HK-2 (cell line): ENCODE results near the gene TNFRSF4.

Source experiments
- DNase-seq: peaks from one replicate; pipeline ENCODE4 v3.0.0-alpha.2; 2018; ENCODE audit not compliant: unreplicated experiment

Gene TNFRSF4

GRCh38 chr1:1232796-1233566 lies 19.0 kb upstream of the TNFRSF4 start:
- DNase-seq, result no peak

DNA sequence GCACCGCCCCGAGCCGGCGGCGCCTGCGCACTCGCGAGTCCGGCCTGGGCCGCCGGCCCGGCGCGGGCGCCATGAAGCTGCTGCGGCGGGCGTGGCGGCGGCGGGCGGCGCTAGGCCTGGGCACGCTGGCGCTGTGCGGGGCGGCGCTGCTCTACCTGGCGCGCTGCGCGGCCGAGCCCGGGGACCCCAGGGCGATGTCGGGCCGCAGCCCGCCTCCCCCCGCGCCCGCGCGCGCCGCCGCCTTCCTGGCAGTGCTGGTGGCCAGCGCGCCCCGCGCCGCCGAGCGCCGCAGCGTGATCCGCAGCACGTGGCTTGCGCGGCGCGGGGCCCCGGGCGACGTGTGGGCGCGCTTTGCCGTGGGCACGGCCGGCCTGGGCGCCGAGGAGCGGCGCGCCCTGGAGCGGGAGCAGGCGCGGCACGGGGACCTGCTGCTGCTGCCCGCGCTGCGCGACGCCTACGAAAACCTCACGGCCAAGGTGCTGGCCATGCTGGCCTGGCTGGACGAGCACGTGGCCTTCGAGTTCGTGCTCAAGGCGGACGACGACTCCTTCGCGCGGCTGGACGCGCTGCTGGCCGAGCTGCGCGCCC lies 18.3 kb upstream of the TNFRSF4 start, which contains the start of gene B3GALT6:
TSS of gene B3GALT6 (plus strand) at position 30 of the 588 bp plus-strand sequence. CDS start at position 72, 42 bp downstream.
- no peak for DNase-seq

DNA sequence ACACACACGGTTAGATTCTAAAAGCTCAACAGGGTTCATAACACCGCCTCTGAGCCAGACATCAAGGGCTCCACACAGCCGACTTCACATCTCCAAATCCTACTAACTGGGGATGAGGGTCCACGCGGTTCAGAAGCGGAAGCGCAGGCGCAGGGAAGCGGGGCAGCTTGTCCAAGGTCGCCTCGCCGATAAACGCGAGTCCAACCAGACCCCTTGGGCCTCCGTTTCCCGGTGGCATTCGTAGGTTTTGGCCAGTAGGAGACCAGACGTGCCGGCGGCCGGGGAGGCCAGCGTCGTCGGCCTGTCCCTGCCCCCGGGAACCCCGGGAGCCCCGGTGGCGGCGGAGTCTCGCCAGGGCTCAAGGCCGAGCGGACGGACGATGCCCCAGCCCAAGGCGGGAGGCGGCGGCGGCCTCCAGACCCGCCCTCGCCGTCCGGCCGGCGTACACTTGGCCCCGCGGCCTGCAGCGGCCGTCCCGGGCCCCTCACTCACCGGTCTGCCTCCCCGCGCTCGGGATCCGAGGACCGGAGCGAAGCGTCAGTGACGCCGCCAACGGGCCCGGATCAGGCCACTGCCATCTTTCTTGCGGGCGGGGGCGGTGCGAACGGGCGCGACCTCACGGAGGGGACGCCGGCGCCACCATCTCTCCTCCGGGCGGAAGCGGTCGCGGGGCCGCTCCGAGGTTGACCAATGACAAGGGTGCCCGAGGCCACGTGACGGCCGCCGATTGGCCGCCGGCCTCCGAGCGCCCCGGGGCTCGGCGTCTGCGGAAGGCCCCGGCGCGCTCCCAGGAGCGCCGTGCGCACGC lies 17.7 kb upstream of the TNFRSF4 start, which contains the start of gene SDF4:
TSS of gene SDF4 (minus strand) at position 602 of the 808 bp plus-strand sequence. CDS start 3,229 bp downstream, outside the sequence.
- DNase-seq, result peak; percentile 95

GRCh38 chr1:1230656-1231399 lies 16.9 kb upstream of the TNFRSF4 start:
- peak; percentile 39 for DNase-seq

- no peak for DNase-seq
Observed at GRCh38 chr1:1229770-1230169, 15.8 kb upstream of the TNFRSF4 start.

GRCh38 chr1:1228596-1229321 lies 14.8 kb upstream of the TNFRSF4 start:
- no peak for DNase-seq

DNA sequence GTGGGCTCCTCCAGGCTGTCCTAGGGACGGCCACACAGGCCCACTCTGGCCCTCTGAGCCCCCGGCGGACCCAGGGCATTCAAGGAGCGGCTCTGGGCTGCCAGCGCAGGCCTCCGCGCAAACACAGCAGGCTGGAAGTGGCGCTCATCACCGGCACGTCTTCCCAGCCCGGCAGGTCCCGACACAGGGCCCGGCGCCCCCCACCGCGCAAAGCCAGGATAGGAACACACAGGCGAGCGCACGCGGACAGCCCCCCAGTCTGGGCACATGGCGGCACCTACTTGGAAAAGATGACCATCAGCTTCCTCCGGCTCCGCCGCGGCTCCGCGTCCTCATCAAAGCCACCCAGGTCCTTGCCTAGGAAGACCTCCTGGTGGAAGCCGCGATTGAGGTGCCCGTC lies 14.2 kb upstream of the TNFRSF4 start:
- DNase-seq, result no peak

DNA sequence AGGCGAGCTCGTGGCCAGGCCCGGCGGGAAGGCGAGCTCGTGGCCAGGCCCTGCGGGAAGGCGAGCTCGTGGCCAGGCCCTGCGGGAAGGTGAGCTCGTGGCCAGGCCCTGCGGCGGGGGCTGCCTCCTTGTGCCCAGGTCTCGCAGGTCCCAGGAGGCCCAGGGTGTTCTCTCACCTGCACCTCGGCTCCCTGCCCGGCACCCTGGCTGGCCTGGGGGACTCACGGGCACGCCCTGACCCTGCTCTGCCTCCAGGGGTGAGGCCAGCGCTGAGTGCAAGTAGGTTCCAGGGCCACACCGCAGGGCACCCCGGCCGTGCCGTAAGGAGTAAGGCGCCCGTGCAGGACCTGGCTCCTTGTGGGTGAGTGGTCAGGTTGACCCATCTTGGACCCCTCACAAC lies 13.4 kb upstream of the TNFRSF4 start:
- no peak for DNase-seq

DNA sequence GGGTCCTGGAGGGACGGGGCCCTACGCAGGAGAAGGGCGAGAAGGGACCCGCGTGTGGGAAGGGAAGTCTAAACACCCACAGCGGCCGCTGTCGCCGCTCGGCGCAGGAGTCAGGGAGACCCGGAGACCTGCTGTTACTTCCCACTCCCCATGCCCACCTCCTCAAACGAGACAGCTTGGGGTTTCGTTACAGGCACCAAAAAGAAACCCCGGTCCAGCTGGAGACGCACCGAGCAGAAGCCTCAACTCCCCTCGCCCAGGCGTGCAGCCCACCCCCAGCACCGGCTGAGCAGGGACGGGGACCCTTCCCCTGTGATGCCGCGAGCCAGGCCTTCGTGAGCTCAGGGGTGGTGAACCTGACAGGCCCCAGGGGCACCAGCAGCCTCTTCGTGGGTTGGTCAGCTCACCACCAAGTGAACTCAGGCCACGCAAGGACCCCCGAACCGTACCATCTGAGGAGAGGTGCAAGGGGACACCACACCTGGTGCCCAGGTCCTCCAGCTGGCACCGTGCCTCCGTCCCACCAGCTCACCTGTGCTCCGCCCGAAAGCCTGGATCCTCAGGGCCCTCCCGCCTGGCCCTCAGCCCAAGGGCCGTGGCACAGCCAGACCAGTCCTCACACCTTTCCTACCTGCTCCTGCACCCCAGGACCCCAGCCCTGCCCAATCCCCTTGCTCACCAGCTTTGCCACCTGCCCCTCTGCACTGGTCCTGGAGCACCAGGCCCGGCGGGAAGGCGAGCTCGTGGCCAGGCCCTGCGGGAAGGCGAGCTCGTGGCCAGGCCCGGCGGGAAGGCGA lies 12.8 kb upstream of the TNFRSF4 start:
- DNase-seq, result no peak

DNA sequence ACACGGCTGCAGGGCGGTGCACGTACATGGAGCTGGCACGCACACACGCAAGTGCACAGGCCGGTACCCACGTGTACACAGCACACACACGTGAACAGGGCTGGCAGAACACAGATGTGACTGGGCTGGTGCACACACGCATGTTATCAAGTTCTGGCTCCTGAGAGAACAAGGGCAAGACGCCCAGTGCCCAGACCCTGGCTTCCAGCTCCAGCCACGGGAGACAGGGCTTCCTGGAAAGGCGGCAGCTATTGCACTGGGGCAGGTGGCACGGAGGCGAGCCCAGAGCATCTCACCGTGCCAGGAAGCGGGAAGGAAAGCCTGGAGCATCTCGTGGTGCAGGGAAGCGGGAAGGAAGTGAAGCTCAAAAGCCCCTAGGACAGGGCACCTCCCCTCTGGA lies 12.0 kb upstream of the TNFRSF4 start:
- no peak for DNase-seq

- no peak for DNase-seq
Observed at GRCh38 chr1:1225238-1225845, 11.4 kb upstream of the TNFRSF4 start.

DNA sequence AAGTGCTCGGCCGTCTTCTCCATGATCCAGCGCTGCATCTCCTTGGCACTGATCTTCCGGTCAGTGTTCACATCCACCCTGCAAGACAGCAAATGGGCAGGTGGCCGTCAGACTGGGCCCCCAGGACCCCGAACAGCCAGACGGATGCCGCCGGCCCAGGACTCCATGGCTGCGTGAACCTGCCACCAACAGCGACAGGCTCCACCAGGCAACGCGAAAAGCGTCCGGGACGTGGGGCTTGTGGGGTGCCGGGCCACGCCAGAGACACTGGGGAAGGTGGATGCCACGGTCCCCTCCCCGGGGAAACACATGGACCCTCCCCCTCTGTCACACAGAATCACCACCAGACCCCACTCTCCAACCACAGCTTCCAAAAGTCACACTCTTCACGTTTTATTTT lies 9.9 kb upstream of the TNFRSF4 start:
- DNase-seq, result no peak

- DNase-seq, result no peak
Observed at GRCh38 chr1:1223321-1223720, 9.4 kb upstream of the TNFRSF4 start.

DNA sequence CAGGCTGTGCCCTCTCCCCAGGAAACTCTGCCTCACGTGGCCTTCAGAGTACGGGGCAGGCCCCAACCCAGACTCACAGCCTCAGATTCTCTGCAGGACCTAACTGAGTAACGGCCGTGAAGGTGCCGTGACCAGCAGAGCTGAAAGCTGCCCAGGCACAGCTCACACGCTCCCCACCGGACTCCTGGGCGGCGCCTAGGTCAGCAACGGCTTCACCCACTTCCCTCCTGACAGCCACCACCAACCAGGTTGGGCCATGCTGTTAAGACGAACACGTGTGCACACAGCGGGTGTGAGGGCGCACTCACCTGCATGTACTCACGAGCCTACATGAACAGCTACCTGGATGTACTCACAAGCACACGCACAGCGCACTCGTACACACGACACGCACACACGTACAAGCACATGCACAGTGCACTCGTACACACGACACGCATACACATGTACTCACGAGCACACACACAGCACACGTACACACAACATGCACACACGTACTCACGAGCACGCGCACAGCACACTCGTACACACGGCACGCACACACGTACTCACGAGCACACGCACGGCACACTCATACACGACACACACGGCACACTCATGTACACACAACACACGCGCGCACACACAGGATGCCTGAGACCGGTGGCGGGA lies 8.7 kb upstream of the TNFRSF4 start:
- DNase-seq, result no peak

DNA sequence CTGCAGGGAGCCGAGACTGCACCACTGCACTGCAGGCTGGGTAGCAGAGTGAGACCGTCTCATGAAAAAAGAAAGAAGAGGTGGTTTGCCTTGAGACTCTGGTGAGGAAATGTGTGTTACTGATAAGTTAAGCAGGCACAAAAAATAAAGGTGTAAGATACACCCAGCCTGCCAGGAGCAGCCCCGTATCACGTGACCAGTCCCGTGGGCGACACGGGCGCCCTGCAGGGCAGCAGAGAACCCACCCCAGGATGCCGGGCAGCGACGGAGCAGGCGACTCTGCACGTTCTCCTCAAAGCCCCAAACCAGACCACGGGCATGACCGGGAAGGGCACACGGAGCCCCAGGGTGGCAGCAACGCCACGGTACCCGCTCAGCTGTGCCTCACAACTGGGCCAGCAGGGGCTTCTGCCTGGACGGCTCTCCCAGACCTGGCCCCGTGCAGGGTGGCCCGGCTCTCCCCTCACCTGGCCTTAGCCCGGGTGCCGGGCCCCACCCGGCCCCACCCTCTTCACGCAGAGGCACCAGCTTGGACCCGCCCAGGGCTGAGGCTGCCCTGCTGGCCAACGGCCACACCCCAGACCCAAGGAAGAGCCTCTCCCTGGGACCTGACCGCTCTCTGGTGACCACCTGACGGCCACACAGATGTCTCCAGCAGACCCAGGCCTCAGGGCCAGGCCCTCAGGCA lies 8.1 kb upstream of the TNFRSF4 start:
- DNase-seq, result no peak

- no peak for DNase-seq
Observed at GRCh38 chr1:1220197-1220596, 6.2 kb upstream of the TNFRSF4 start.

- DNase-seq, result no peak
Observed at GRCh38 chr1:1219341-1219740, 5.4 kb upstream of the TNFRSF4 start.

- no peak for DNase-seq
Observed at GRCh38 chr1:1218524-1219200, 4.7 kb upstream of the TNFRSF4 start.
